GM18867 (cell line): ENCODE measurements around the gene LCN12.

ENCODE experiments used
- ATAC-seq: cut with Tn5 transposase; IDR thresholded peaks from one replicate; pipeline ENCODE4 v1.9.1; 2021; ENCODE audit warnings: mild to moderate bottlenecking, moderate library complexity; ENCODE audit not compliant: unreplicated experiment

LCN12 gene

DNA sequence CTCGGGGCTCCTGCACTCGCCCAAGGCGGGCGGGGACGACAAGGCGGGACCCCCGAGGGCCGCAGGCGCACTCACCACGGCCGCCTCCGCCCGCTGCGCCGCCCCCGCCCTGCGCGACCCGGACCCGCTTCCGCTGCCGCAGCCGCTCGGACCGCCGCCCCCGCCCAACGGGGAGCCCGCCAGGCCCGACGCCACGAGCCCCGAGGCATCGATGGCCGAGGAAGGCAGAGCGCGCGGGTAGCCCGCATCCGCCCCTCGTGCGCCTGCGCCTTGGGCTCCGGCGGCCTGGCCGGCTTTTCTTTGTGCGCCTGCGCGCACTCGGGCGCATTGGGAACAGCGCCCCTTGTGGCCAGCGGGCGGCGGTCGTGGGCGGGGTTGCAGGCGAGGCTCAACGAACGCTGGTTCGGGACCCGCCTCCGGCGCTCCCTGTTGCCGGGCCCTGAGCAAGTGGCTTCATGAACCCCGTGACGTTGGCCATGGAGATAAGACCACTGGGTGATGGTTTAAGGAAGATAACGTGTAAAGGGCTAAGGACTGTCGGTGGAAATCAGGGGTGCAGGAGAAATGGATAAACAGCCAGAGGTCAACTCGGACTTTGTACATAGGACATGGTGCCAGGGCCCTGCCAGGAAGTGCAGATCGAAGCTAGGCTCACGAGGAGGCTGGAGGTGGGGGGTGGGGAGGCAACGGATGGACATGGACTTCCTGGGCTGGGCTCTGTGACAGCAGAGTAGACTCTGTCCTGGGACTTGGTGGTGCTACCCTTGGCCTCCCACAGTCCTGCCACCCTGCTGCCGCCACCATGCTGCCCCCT, 7.3 kb upstream of the LCN12 start, which contains the start of the genes C8G and FBXW5:
TSS of gene C8G (plus strand) at position 725 of the 814 bp plus-strand sequence. CDS start at position 803, 78 bp downstream.
TSS of gene FBXW5 (minus strand) at position 220 of the 814 bp plus-strand sequence. CDS start 655 bp downstream, outside the sequence.
- peak; percentile 78 for ATAC-seq

GRCh38 chr9:136945333-136946227, 6.5 kb upstream of the LCN12 start:
- no peak for ATAC-seq

- ATAC-seq: no peak
Measured at GRCh38 chr9:136946228-136947027, 5.6 kb upstream of the LCN12 start.

GRCh38 chr9:136947028-136947891, 4.8 kb upstream of the LCN12 start:
- no peak for ATAC-seq

GRCh38 chr9:136947955-136948510, 4.0 kb upstream of the LCN12 start:
- ATAC-seq: no peak

DNA sequence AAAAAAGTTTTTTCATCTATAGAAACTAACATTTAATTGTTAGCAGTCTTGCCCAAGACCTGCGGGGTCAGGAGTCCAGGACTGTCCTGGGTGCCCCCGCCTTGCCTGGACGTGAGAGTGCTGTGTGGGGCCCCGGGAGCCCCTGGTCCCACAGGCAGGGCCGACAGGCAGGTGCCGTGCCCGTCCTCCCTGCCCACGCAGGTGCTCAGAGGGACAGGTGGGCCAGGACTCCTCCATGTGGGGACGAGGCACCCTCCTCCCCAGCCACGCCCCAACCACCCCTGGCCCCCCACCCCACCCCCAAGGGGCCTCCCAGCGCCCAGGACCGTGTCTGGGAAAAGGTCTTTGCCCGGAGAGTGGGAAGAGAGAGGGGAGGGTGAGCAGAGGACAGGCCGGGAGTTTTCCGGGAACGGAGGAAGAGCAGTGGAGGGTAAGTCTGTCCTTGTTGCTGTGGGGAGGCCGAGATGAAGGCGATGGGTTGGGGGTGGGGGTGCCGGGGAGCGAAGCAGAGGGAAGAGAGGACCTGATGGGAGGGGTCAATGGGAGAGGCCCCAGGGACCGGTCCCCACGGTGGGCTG, 2.7 kb upstream of the LCN12 start:
- no peak for ATAC-seq

- peak; percentile 73 for ATAC-seq
Measured at GRCh38 chr9:136949817-136950655, 2.0 kb upstream of the LCN12 start.

GRCh38 chr9:136950656-136951276, 1.3 kb upstream of the LCN12 start:
- ATAC-seq: no peak

DNA sequence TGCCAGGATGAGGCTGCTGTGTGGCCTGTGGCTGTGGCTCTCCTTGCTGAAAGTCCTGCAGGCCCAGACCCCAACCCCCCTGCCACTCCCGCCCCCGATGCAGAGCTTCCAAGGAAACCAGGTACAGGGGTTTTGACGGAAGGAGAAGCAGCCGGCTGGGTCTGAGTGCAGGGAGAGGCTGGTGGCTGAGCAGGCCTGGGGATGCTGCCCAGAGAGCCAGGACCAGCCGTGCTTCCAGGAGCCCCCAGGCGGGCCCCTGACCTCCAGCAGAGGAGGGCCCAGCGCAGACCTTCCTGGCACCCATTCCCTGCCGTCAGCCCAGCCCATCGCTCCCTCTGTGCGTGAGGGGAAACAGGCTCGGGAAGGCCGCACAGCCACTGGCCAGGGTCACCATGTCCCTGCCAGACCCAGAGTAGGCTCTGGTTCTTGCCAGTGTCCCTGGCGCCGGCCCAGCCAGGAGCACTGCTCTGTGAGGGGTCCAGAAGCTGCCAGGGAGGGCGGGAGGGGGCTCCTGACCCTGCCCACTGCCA, 313 bp downstream of the LCN12 start:
- no peak for ATAC-seq

GRCh38 chr9:136952876-136953770, 1.1 kb downstream of the LCN12 start:
- ATAC-seq: no peak

DNA sequence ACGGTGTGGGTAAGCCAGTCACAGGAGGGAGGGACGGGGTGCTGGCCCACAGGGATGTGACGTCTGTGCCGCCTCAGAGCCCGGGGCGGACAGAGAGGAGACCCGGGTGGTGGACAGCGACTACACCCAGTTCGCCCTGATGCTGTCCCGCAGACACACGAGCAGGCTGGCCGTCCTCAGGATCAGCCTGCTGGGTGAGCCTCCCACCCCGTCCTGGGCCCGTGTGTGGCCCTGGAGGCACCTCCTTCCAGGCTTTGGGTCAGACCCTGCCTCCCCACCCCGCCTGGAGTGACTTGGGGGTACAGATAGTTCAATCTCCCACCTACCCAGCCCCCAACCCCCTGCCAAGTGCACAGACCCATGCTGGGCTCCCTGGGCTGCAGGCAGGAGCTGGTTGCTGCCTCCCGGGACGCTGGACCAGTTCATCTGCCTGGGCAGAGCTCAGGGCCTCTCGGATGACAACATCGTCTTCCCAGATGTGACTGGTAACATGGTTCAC, 1.7 kb downstream of the LCN12 start:
- no peak for ATAC-seq

- no peak for ATAC-seq
Measured at GRCh38 chr9:136954270-136955083, 2.4 kb downstream of the LCN12 start.

DNA sequence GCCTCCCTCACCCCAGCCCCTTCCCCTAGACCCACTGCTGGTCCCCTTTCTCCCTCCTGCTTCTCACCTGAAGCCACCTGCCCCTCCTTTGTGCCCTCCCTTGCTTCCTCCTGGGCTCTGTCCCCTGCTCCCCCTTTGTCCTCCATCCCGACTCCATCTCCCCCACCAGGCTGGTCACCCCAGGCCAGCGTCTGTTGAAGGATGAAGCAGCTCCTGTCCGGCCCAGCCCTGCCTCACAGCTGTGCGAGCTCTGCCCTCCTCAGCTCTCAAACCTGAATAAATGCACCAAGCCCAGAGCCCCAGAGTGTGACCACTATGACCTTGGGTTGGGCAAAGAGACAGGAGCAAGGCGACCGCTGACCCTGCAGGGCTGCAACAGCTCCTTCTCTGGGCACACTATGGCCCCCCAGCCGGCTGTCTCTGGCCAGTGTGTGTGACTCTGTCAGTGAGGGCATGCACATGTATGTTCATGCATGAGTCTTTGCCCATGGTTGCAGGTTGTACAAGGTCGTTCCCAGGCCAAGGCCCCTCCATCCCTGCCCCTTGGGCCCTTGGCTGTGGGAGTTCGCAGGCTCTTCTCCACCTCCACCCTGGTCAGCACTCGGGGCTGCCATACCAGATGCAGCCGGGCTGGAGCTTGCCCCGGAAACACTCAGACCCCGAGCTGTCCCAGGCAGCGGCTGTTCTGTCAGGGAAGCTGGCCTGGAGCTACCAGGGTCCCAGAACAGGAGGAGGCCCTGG, 3.3 kb downstream of the LCN12 start:
- ATAC-seq: no peak

DNA sequence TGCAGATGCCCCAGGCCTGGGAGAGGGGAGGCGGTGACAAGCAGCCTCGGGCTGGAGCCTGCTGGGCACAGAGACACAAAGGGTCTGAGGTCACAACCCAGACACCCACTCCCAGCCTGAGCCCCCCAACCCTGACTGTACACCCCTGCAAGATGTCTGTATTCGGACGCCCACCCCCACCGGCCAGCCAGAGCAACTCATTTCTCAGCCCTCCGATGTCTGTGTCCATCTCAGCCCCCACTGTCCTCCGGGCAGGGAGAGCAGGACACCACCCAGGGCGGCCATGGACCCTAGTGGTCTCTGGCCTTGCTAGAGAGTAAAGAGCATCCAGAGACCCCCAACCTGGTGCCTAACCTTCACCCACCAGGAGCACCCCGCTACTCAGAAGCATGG, 3.9 kb downstream of the LCN12 start:
- no peak for ATAC-seq

GRCh38 chr9:136956604-136957003, 4.5 kb downstream of the LCN12 start:
- no peak for ATAC-seq
